ENCODE data around the gene BTBD9.

The BTBD9 gene

GRCh38 chr6:38567436-38567835, 72.3 kb downstream of the BTBD9 start:
- Histone ChIP-seq H3K36me3 (no peaks in the 10 kb centered on the region), H3K4me3 (ENCODE audit: low read depth, low read length) (no peak overlapping the region; the same call in 1 of the 2 replicates), H3K4me1 (peaks cover 42% of the 10 kb centered on the region), H3K9me3 (no peaks in the 10 kb centered on the region), H3K27me3 (no peaks in the 10 kb centered on the region; the same call in 1 of the 2 replicates)
- no peak for TF ChIP-seq CTCF (IDR thresholded peaks at IDR 0.05; ENCODE audit: low read depth, low read length)
- DNase-seq = peak; percentile 92

GRCh38 chr6:38566295-38567030, 73.3 kb downstream of the BTBD9 start:
- no peaks in the 10 kb centered on the region; the same call in 1 of the 2 replicates for H3K27me3 ChIP-seq
- H3K4me1 ChIP-seq = peaks cover 35% of the 10 kb centered on the region
- no peaks in the 10 kb centered on the region for H3K36me3 ChIP-seq
- no peak for TF ChIP-seq CTCF (IDR thresholded peaks at IDR 0.05; ENCODE audit: low read depth, low read length)
- H3K4me3 ChIP-seq (ENCODE audit: low read depth, low read length) = no peak overlapping the region
- no peak for DNase-seq
- no peaks in the 10 kb centered on the region for H3K9me3 ChIP-seq

GRCh38 chr6:38564301-38564700, 75.4 kb downstream of the BTBD9 start:
- no peak for DNase-seq
- TF ChIP-seq CTCF (IDR thresholded peaks at IDR 0.05; ENCODE audit: low read depth, low read length) = no peak
- no peaks in the 10 kb centered on the region for H3K36me3 ChIP-seq
- no peaks in the 10 kb centered on the region; the same call in 1 of the 2 replicates for H3K27me3 ChIP-seq
- H3K9me3 ChIP-seq = no peaks in the 10 kb centered on the region
- peaks cover 28% of the 10 kb centered on the region for H3K4me1 ChIP-seq
- H3K4me3 ChIP-seq (ENCODE audit: low read depth, low read length) = no peak overlapping the region

GRCh38 chr6:38555606-38556005, 84.1 kb downstream of the BTBD9 start:
- no peaks in the 10 kb centered on the region for H3K36me3 ChIP-seq
- no peaks in the 10 kb centered on the region for H3K9me3 ChIP-seq
- H3K27me3 ChIP-seq = no peaks in the 10 kb centered on the region
- no peak for TF ChIP-seq CTCF (IDR thresholded peaks at IDR 0.05; ENCODE audit: low read depth, low read length)
- H3K4me3 ChIP-seq (ENCODE audit: low read depth, low read length) = no peak overlapping the region
- H3K4me1 ChIP-seq = peaks cover 29% of the 10 kb centered on the region
- DNase-seq = no peak

GRCh38 chr6:38554700-38555413, 84.9 kb downstream of the BTBD9 start:
- peak; percentile 40 for DNase-seq
- no peaks in the 10 kb centered on the region for H3K36me3 ChIP-seq
- no peak overlapping the region for H3K4me3 ChIP-seq (ENCODE audit: low read depth, low read length)
- no peaks in the 10 kb centered on the region for H3K9me3 ChIP-seq
- H3K4me1 ChIP-seq = peaks cover 29% of the 10 kb centered on the region
- TF ChIP-seq CTCF (IDR thresholded peaks at IDR 0.05; ENCODE audit: low read depth, low read length) = no peak
- no peaks in the 10 kb centered on the region for H3K27me3 ChIP-seq

- no peak for TF ChIP-seq CTCF (IDR thresholded peaks at IDR 0.05; ENCODE audit: low read depth, low read length)
- Histone ChIP-seq H3K36me3 (no peaks in the 10 kb centered on the region), H3K4me1 (peaks cover 29% of the 10 kb centered on the region), H3K9me3 (no peaks in the 10 kb centered on the region), H3K4me3 (ENCODE audit: low read depth, low read length) (no peak overlapping the region), H3K27me3 (no peaks in the 10 kb centered on the region)
- DNase-seq = no peak
Observed at GRCh38 chr6:38554014-38554413, 85.7 kb downstream of the BTBD9 start.
